Measurements from ENCODE around the gene CPNE1.
A peak's percentile ranks its signal among the peaks of the same experiment; 100 is the strongest.
"Not testable (repeated sequence)": the region's sequence is repeated elsewhere in the genome, so short reads cannot be mapped to it uniquely, and the experiment has no call there.

CPNE1 gene

DNA sequence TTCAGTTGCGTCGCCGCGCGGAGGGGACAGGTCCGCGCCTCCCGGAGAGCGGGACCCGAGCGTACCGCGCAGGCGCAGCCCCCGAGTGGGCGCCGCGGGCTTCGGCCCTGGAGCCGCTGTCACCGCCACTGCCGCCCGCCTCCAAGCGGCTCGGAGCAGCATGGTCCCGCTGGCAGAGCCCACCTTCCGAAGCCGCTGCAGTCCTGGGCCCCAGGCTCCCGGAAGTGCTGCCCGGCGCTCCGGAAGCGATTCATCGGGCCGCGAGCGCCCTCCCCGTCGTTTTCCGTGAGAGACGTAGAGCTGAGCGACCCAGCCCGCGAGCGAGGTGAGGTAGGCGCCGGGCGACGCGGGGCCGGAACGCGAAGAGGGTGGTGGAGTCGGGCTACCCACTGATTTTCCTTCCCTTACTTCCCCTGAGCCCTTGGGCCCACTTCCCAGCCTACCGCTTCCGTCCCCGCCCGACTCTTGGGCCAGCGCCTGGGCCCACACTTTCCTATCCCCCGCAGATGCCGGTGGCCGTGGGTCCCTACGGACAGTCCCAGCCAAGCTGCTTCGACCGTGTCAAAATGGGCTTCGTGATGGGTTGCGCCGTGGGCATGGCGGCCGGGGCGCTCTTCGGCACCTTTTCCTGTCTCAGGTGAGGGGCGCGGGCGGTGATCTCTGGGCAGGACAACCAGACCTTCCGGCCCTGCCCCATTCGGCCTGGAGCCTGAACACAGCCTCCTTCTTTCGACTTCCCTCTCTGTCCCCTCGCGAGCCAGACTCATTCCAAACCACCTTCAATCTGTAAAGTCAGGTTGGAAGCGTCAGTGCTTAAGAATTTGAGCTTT, 34.6 kb upstream of the CPNE1 start, which contains the start of the genes NFS1 and ROMO1:
Gene NFS1, minus strand, starts transcription at position 226 of the 830 bp plus-strand sequence. Its CDS starts 64 bp downstream, at position 162.
Gene ROMO1, plus strand, starts transcription at position 279 of the 830 bp plus-strand sequence. Its CDS starts 228 bp downstream, at position 507.
- peak; percentile 83 for DNase-seq
- in situ Hi-C loops (cut with HindIII; ENCODE audit: low pct_ligation_motif_present, low pct_unique_long_range_greater_than_20kb, low sequenced_read_pairs) = no loop called here

DNA sequence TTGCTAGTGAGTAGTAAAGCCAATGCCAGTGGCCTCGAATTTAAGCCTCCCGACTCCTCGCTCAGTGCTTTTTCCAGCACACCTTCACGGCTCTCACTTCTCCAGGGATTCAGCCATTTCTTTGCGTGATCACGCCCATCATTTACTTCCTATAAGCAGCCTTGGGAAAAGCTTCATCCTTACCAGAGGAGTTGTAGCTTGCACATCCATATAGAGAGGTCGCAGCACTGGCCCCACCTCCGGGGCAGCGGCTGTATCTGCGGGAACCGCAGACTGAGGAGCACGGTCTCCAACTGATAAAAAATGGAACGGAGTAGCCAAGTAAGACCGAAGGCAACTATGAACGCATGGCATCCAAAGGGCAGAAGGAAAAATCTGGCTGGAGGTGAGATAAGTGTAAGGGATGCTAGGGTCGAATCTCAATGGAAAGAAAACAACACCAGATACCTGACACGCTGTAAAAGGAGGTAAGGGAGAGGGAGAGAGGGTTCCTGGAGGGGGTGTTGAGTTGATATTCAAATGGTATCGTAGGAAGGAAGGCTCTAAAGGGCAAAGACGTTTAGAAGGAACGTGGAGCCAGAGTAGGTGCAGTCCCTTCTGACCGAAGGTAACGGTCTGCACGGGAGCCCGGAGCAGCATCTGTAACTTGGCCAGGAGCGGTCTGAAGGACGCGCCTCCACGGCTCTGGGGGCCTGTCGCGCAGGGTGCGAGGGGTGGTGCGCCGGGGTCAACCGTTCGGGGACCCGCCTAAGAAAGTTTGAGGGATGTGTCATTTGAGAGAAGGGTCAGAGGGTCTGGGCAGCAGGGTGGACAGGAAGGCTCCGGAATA, 33.8 kb upstream of the CPNE1 start:
- in situ Hi-C loops (cut with HindIII; ENCODE audit: low pct_ligation_motif_present, low pct_unique_long_range_greater_than_20kb, low sequenced_read_pairs) = no loop called here
- DNase-seq = no peak

DNA sequence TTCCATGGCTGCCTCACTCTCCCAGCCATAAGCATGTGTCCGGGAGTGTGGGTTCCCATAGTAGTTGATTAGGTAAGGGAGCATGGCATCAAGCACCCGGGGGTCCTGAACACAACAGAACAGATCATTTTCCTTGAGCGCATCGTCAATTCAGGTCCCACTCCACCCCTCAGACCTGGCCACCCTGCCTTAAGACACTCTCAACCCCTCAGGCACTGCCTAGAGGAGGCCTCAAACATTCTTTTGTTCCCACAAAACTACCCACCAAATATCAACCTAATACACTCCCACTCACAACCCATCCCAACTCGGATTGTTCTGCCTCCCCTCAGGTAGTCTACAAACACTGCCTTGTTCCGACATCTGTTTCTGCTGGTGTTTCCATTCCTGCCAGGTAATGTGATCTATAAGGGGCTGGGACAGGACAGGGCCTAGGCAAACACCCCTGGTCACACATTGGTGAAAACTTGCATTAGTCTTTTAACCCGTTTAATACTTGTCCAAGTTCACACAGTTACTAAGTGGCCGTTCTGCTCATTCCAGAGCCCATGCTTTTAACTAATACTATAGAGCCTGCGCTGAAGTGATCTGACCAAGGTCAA, 33.1 kb upstream of the CPNE1 start:
- in situ Hi-C loops (cut with HindIII; ENCODE audit: low pct_ligation_motif_present, low pct_unique_long_range_greater_than_20kb, low sequenced_read_pairs) = no loop called here
- no peak for DNase-seq

DNA sequence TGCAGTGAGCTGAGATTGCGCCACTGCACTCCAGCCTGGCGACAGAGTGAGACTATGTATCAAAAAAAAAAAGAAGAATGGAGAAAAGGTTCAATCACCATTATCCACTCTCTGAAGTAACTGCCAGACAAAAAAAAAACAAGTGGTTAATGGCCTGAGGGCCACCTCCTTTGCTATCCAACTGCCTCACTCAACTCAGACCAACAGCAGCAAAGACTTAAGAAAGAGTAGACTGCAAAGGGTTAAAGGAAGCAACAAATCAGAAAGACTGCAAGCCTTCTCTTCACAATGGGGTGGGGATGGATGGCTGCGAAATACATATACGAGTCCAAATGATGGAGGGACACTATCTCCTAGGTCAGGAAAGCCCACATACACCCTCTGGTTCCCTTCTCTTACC, 31.3 kb upstream of the CPNE1 start:
- DNase-seq = no peak
- in situ Hi-C loops (cut with HindIII; ENCODE audit: low pct_ligation_motif_present, low pct_unique_long_range_greater_than_20kb, low sequenced_read_pairs) = no loop called here

DNA sequence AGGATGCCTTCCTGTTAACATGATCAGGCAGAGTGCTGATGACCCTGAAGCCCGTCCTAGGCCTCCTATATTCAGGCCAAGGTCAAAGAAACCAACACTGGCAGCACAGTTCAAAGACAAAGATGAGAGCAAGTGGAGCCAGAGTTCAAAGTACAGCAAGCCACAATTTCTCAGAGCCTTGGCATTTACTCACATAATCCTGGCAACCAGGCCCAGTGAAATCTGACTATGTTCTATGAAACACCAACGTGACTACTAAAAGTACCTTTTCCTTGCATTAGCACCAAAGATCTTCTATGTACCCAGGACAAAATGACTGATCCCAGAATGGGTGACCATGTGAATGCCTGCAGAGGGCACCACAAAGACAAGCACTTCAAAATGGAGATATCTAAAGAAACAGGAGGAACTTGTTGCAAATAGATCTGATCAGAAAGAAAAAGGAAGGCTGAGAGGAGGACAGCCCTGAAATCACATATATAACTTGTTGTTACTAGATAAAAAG, 30.6 kb upstream of the CPNE1 start:
- in situ Hi-C loops (cut with HindIII; ENCODE audit: low pct_ligation_motif_present, low pct_unique_long_range_greater_than_20kb, low sequenced_read_pairs) = no loop called here
- DNase-seq = no peak

DNA sequence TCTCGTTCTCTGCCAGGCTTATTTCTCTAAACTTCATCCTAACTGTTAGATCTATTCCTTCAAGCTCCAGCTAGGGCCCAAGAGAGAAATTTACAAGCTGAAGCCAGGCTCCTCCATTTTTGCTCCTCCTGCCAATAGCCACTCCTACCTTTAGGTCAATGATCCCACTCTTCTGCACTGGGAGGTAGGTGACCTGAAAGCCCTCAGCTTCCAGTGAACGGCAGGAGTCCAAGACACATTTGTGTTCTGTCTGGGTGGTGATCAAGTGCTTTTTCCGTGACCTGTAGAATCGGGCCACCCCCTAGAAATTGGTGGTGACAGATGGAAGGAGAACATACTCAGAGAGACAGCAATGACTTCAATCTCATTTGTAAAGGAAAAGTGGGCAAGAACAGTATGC, 25.6 kb upstream of the CPNE1 start:
- in situ Hi-C loops (cut with HindIII; ENCODE audit: low pct_ligation_motif_present, low pct_unique_long_range_greater_than_20kb, low sequenced_read_pairs) = no loop called here
- no peak for DNase-seq

DNA sequence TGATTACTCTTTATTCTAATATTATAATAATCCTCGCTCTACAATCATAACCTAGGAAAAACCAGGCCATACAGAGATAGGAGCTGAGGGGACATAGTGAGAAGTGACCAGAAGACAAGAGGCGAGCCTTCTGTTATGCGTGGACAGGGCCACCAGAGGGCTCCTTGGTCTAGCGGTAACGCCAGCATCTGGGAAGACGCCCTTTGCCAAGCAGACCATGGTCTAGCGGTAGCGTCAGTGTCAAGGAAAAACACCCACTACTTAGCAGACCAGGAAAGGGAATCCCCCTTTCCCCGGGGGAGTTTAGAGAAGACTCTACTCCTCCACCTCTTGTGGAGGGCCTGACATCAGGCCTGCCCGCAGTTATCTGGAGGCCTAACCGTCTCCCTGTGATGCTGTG, 22.2 kb upstream of the CPNE1 start:
- in situ Hi-C loops (cut with HindIII; ENCODE audit: low pct_ligation_motif_present, low pct_unique_long_range_greater_than_20kb, low sequenced_read_pairs); DNase-seq: not testable (repeated sequence)

DNA sequence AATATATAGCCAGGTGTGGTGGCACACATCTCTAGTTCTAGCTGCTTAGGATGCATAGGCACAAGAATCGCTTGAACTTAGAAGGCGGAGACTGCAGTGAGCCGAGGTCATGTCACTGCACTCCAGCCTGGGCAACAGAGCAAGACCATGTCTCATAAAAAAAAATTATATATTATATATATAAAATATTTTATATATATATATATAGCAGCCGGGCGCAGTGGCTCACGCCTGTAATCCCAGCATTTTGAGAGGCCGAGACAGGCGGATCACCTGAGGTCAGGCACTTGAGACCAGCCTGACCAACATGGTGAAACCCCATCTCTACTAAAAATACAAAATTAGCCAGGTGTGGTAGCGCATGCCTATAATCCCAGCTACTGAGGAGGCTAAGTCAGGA, 20.7 kb upstream of the CPNE1 start:
- DNase-seq; in situ Hi-C loops (cut with HindIII; ENCODE audit: low pct_ligation_motif_present, low pct_unique_long_range_greater_than_20kb, low sequenced_read_pairs): not testable (repeated sequence)

DNA sequence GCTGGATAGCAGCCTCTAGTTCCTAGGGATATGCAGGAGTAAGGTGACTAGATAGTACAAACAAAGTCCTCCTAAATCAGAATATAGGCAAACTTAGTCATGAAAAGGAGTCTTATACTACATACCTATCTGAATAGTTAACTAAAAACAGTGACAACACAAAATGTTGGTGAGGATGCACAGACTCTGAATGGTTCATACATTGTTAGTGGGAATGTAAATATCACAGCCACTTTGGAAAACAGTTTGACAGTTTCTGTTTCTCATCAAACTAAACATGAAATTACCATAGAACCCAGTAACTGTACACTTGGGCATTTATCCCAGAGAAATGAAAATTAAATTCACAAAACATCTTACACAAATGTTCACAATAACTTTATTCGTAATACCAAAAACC, 17.3 kb upstream of the CPNE1 start:
- in situ Hi-C loops (cut with HindIII; ENCODE audit: low pct_ligation_motif_present, low pct_unique_long_range_greater_than_20kb, low sequenced_read_pairs) = no loop called here
- DNase-seq = no peak

DNA sequence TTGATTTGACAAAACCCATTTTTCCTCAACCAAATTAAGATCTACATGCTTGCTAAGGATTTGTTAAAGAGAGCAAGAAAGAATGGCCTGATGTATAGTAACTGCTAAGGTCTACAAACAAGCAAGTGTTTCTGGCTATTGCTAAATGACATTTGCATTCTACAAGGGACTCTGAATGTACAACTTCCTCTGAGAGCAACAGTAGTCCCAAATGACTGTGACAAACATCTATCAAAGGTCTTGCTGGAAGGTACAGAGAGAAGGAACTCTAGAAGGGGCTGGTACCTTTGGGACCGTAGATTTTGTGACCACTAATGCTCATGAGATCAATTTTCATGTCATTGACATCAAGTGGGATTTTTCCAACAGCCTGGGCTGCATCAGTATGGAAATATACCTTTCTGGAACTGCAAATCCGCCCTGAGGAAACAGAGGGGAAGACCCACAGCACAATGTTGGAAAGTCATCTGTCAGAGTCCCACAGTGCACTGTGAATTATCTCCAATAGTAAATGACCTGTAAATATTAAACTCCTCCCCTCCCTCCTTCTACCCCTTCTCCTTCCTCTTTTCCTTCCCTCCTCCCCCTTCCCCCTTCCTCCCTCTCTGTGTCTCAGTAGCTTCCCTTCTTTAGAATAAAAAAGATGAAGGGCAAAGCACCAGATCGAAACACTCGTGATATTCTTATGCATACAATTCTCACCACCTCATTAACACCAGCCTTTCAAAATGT, 15.9 kb upstream of the CPNE1 start:
- DNase-seq = no peak

DNA sequence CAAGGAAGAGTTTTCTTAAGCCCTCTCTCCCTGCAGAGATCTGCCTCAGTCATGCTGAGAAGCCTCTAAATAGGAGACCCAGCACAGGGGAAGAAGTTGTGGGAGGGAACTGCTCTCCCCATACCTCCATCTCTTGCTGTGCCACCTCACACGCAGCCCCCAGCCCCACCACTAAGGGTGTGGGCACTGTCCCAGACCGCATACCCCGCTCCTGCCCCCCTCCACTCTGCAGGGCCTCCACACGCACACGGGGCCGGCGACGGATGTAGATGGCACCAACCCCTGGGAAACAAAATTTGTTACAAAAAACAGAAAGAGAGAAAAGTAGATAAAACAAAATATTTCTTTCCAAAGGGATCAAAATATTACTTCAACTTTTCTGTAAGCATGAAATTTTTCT, 10.2 kb upstream of the CPNE1 start:
- in situ Hi-C loops (cut with HindIII; ENCODE audit: low pct_ligation_motif_present, low pct_unique_long_range_greater_than_20kb, low sequenced_read_pairs) = no loop called here
- no peak for DNase-seq

More for the DNA sequence above, 15.9 kb upstream of the CPNE1 start:
- in situ Hi-C loops (cut with HindIII; ENCODE audit: low pct_ligation_motif_present, low pct_unique_long_range_greater_than_20kb, low sequenced_read_pairs) = no loop called here

DNA sequence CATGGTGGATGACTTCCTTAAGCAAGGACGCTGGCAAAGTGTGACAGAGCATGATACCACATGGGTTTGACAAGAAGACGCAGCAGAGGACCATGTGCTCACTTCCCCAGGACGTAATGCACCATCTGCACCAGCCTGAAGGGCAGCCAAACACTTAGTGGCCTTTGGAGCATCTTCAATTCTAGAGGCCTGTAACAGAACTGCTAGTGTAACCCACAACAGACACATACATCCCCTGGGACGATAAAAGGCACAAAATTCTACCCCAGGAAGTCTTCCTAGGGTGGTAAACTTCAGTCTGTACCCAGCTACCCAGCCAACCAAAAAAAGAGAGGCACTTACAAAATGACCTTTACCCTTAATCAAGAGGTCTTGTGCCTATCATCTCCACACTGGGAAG, 9.2 kb upstream of the CPNE1 start:
- no peak for DNase-seq
- in situ Hi-C loops (cut with HindIII; ENCODE audit: low pct_ligation_motif_present, low pct_unique_long_range_greater_than_20kb, low sequenced_read_pairs) = no loop called here

DNA sequence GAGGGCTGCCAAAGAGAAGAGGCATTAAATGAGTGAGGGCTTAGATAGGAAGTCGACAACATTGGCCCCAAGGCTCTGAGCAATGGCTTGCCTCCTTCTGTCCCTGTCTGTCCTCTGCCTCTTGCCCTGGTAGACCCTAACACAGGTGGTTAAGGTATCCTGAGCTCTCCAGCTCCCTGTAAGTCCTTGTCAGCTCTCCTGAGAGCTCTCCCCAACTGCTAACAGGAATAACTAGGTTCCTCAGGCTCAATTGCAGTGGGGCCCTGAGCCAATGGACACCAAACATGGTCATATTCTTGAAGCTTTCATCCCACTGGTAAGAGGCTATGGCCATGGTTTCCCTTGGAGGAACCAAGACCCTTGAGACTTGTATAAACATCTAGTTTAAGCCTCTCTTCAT, 5.0 kb upstream of the CPNE1 start:
- in situ Hi-C loops (cut with HindIII; ENCODE audit: low pct_ligation_motif_present, low pct_unique_long_range_greater_than_20kb, low sequenced_read_pairs) = no loop called here
- no peak for DNase-seq

DNA sequence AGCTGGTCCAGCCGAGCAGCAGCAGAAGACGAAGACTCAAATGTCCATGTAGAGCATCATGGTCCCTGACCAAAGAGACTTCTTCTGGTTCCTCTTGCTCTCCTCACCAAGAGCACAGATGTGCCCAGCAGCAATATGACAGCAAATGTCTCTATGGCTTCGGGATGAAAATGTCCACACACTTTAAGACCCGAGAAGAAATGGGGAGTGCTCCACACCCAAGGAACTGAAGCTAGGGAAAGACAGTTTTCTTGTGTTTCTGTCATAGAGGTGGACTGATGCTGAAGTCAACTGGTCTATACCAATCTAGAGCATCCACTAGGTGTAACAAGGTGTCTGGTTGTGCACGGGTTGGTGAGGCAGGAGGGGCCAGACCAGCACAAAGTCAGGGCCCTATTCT, 4.5 kb upstream of the CPNE1 start:
- no peak for DNase-seq
- in situ Hi-C loops (cut with HindIII; ENCODE audit: low pct_ligation_motif_present, low pct_unique_long_range_greater_than_20kb, low sequenced_read_pairs) = no loop called here

DNA sequence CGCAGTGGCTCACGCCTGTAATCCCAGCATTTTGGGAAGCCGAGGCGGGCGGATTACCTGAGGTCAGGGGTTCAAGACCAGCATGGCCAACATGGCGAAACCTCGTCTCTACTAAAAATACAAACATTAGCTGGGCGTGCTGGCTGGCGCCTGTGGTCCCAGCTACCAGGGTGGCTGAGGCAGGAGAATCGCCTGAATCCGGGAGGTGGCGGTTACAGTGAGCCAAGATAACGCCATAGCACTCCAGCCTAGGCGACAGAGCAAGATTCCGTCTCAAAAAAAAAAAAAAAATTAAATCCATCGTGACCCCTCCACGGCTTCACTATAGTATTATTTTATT, 1.2 kb upstream of the CPNE1 start:
- in situ Hi-C loops (cut with HindIII; ENCODE audit: low pct_ligation_motif_present, low pct_unique_long_range_greater_than_20kb, low sequenced_read_pairs) = no loop called here
- no peak for DNase-seq

DNA sequence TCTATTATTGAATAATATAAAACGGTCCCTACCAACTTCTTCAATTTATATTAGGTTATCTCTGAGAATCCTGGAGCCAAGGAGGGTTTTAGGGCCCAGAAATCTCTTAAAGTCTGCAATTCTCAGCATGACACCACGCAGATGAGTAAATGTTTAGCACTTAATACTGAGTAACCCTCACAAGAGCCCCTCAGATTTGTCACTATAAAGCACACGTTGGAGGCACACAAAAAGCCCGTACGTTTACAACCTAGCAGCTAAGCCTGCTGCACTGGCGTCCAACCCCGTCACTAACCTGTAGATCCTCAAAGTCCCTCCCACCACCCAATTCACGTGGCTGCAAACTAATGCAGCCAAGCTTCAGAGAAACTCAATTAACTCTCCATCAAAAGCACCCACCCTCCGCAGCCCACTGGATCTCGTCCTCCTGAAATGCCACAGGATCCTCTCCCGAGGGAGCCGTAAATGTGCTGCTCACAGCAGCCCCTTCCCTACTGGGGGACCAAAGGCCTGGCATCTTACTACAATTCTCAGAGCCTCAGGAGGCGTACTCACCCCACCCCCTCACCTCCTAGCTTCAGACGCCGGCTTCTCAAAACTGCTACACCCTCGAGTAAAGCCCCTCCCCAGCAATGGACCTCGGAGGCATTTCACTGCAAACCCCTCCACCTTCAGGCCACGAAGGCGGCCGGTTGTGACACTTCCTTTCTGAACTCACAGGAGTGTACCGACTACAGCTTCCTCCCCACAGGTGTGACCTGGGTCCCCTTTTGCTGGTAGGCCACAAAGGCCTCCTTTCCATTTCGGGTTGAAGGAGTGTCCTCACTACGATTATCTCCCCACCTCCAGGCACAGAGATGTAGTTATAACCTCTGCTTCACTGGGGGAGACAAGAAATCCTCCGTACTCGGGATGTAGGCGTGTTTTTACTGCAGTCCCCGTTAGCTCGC, 909 bp downstream of the CPNE1 start:
- peak; percentile 34 for DNase-seq
- in situ Hi-C loops (cut with HindIII; ENCODE audit: low pct_ligation_motif_present, low pct_unique_long_range_greater_than_20kb, low sequenced_read_pairs) = no loop called here

DNA sequence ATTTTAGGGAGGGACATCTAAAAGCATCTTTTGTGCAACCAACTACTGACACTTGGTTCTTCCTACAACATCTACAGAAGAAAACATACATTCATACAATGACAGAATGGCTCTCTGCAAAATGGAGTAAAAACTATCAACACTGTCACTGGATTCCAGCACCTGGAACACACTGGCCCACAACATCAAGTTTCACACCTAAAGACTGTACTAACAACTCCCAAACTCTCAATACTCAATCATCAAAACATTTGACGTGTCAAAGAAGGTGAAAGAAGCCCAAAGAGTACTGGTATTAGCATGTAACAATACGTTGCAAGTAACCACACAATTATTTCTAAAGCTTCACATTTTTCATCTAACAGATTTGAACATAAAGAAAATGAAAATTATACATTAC, 2.1 kb downstream of the CPNE1 start:
- DNase-seq = no peak
- in situ Hi-C loops (cut with HindIII; ENCODE audit: low pct_ligation_motif_present, low pct_unique_long_range_greater_than_20kb, low sequenced_read_pairs) = no loop called here

DNA sequence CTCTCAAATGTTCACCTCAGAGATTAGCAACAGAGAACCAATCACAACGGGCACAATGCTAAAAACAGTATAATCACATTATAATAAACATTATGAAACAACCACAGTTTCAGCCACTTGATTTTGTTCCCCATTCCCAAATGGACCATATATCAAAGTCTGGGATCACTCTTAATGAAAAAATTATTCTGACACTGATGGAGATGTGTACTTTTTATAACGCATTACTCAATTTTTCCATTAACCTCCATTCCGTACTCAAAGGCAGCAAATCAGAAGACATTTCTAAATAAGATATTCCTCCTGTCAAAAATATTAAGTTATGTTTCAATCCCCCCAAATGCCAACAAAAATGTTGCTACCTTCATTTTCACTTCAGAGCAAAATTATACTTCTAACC, 2.8 kb downstream of the CPNE1 start:
- in situ Hi-C loops (cut with HindIII; ENCODE audit: low pct_ligation_motif_present, low pct_unique_long_range_greater_than_20kb, low sequenced_read_pairs) = no loop called here
- DNase-seq = no peak

All from ACHN (cell line).